ENCODE data around the gene MED13L. TPM values are rescaled to one million over a fixed set of nuclear protein-coding genes. Genes with fewer than 3 reads are reported as not detected.
A peak's percentile ranks its signal among the peaks of the same experiment; 100 is the strongest.

Gene MED13L
- total RNA-seq, 2 experiments from 2014 or later: 39.5 to 41.8 TPM

- CTCF ChIA-PET: interaction anchor here (0.6 to 3.0 kb wide), 37 partner anchors 9 to 711 kb away, joined by 3 to 23 read pairs (median 3); partner anchors contain the start of gene MAP1LC3B2
- POLR2A ChIA-PET: no interaction called here
- intact Hi-C loops (cut with micrococcal nuclease): loop anchor here (10.0 kb wide), 1 partner anchor 607 kb away; no protein-coding TSS in a partner anchor
- H3K36me3 Mint-ChIP-seq (ENCODE audit: low read depth): peaks cover 20% of the 10 kb centered on the region
- no peaks in the 10 kb centered on the region for H3K9me3 Mint-ChIP-seq
- H3K27ac Mint-ChIP-seq: no peak overlapping the region
- no peak overlapping the region for H3K4me3 Mint-ChIP-seq
- peaks cover 6% of the 10 kb centered on the region for H3K4me1 Mint-ChIP-seq (ENCODE audit: low read depth)
- no peaks in the 10 kb centered on the region for H3K27me3 Mint-ChIP-seq
- ATAC-seq (peak; percentile 66), DNase-seq (peak; percentile 14)
- TF ChIP-seq, protein P1, sequence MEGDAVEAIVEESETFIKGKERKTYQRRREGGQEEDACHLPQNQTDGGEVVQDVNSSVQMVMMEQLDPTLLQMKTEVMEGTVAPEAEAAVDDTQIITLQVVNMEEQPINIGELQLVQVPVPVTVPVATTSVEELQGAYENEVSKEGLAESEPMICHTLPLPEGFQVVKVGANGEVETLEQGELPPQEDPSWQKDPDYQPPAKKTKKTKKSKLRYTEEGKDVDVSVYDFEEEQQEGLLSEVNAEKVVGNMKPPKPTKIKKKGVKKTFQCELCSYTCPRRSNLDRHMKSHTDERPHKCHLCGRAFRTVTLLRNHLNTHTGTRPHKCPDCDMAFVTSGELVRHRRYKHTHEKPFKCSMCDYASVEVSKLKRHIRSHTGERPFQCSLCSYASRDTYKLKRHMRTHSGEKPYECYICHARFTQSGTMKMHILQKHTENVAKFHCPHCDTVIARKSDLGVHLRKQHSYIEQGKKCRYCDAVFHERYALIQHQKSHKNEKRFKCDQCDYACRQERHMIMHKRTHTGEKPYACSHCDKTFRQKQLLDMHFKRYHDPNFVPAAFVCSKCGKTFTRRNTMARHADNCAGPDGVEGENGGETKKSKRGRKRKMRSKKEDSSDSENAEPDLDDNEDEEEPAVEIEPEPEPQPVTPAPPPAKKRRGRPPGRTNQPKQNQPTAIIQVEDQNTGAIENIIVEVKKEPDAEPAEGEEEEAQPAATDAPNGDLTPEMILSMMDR (IDR thresholded peaks at IDR 0.05): peak; percentile 95
These were observed 279.3 kb downstream of the MED13L start for GRCh38 chr12:115998119-115998633.

DNA sequence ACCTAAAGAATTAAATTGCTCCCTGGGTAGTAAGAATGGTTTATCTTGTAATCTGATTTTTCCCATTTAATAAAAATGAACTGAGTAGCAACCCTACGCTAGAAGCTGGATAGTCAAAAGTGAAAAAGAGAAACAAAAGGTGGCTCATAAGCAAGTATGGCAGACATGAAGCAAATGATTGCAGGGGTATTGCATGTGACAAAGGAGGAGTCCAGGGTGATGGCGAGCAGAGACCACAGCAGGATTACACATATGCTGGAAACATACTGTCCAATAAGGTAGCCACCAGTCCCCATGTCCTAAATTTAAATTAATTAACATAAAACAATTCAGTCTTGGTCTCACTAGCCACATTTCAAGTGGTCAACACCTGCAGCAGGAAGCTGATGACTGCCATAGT, 283.8 kb downstream of the MED13L start:
- no peak for ATAC-seq
- no peaks in the 10 kb centered on the region for H3K27me3 Mint-ChIP-seq
- ChIA-PET POLR2A (no interaction called here), CTCF (no interaction called here)
- no peak overlapping the region for H3K4me3 Mint-ChIP-seq
- peaks cover 37% of the 10 kb centered on the region for H3K36me3 Mint-ChIP-seq (ENCODE audit: low read depth)
- no peak overlapping the region for H3K27ac Mint-ChIP-seq
- DNase-seq: no peak
- TF ChIP-seq, protein P1 (IDR thresholded peaks at IDR 0.05): no peak
- peaks cover 17% of the 10 kb centered on the region for H3K4me1 Mint-ChIP-seq (ENCODE audit: low read depth)
- no peaks in the 10 kb centered on the region for H3K9me3 Mint-ChIP-seq
- intact Hi-C loops (cut with micrococcal nuclease): loop anchor here (10.0 kb wide), 1 partner anchor 611 kb away; no protein-coding TSS in a partner anchor

DNA sequence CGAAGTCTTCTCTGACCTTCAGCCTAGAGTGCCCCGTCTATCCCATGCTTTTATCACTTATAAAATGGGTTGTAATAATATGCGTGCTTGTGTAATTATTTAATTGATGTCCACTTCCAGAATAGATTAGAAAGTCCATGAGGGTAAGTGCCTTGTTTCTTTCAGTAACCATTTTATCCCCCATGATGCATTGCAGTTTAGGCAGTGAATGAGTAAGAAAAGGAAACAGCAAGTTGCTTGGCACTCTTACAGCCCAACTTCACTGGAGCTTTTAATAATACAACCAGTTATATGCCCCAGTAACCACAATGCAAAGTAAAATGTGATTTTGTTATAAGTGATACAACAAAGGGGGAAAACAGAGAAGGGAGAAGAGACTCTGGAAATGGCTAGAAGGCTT, 287.3 kb downstream of the MED13L start:
- Mint-ChIP-seq H3K27me3 (no peaks in the 10 kb centered on the region), H3K9me3 (no peaks in the 10 kb centered on the region), H3K27ac (no peak overlapping the region), H3K36me3 (ENCODE audit: low read depth) (peaks cover 31% of the 10 kb centered on the region), H3K4me3 (no peak overlapping the region), H3K4me1 (ENCODE audit: low read depth) (peaks cover 21% of the 10 kb centered on the region)
- DNase-seq (no peak), ATAC-seq (no peak)
- POLR2A ChIA-PET: no interaction called here
- TF ChIP-seq, protein P1 (IDR thresholded peaks at IDR 0.05): no peak
- intact Hi-C loops (cut with micrococcal nuclease): loop anchor here (10.0 kb wide), 1 partner anchor 615 kb away; no protein-coding TSS in a partner anchor
- CTCF ChIA-PET: interaction anchor here (1.2 to 4.6 kb wide), 2 partner anchors 8 to 150 kb away, joined by 3 to 23 read pairs; no protein-coding TSS in a partner anchor

- H3K36me3 Mint-ChIP-seq (ENCODE audit: low read depth): peaks cover 25% of the 10 kb centered on the region
- ChIA-PET CTCF (interaction anchor here (2.0 to 4.6 kb wide), 2 partner anchors 10 to 720 kb away, joined by 6 to 23 read pairs; no protein-coding TSS in a partner anchor), POLR2A (interaction anchor here (0.9 kb wide), 1 partner anchor 21 kb away, joined by 4 read pairs; no protein-coding TSS in a partner anchor)
- no peaks in the 10 kb centered on the region for H3K9me3 Mint-ChIP-seq
- intact Hi-C loops (cut with micrococcal nuclease): no loop called here
- DNase-seq (no peak), ATAC-seq (no peak)
- TF ChIP-seq, protein P1 (IDR thresholded peaks at IDR 0.05): no peak
- peaks cover 21% of the 10 kb centered on the region for H3K4me1 Mint-ChIP-seq (ENCODE audit: low read depth)
- no peaks in the 10 kb centered on the region for H3K27me3 Mint-ChIP-seq
- no peak overlapping the region for H3K4me3 Mint-ChIP-seq
- peak overlapping the region; percentile 11 for H3K27ac Mint-ChIP-seq
These were observed 288.6 kb downstream of the MED13L start for GRCh38 chr12:115988625-115989563.

Data from activated CD8-positive, alpha-beta T cell treated with anti-CD3 and anti-CD28 coated beads for 36 hours (primary cell).